Keratinocyte (primary cell): Measurements from ENCODE around the gene IGF1R.

Experiments
- CTCF ChIP-seq, 3 experiments: IDR thresholded peaks in 1 of 3; conservative IDR thresholded peaks in 1 of 3; optimal IDR thresholded peaks in 1 of 3; 2 replicates in 2 of 3; 3 replicates in 1 of 3; pipeline versions ENCODE3 to v1.5.1; 2011; ENCODE audit warnings: low read length in 3 of 3, mild to moderate bottlenecking in 3 of 3, moderate library complexity in 2 of 3, control low read depth in 1 of 3, inconsistent platforms in 1 of 3; ENCODE audit not compliant: insufficient read depth in 2 of 3; ENCODE audit errors: extremely low read depth in 1 of 3
- EZH2 ChIP-seq: IDR thresholded peaks from one replicate; pipeline ENCODE4 v1.6.1; 2012; ENCODE audit warnings: inconsistent platforms, mild to moderate bottlenecking, low read length, moderate library complexity

- no peak for TF ChIP-seq EZH2
- no peak for TF ChIP-seq CTCF (optimal IDR thresholded peaks at IDR 0.05 in 1 of 3, IDR thresholded peaks at IDR 0.05 in 1 of 3, conservative IDR thresholded peaks at IDR 0.05 in 1 of 3; ENCODE audit: extremely low read depth in 1 of 3, insufficient read depth in 2 of 3, low read length in 3 of 3)
Observed at GRCh38 chr15:98840053-98840452, 191.7 kb downstream of the IGF1R start.
